PC-3 (cell line): ENCODE data around the gene AMPD1.

Experiments used
- EZH2phosphoT487 ChIP-seq: fragments of 300-600 bp; sonication (generic); IDR thresholded peaks from 2 replicates; pipeline ENCODE4 v1.6.1; 2018; ENCODE audit warnings: mild to moderate bottlenecking, antibody characterized with exemption, low read length, borderline replicate concordance
- TF ChIP-seq, protein P1 (sequence below): fragments of 300-600 bp; sonication (generic); conservative IDR thresholded peaks from 2 replicates; pipeline ENCODE4 v1.5.1; 2017; ENCODE audit warnings: antibody characterized with exemption, low read depth, mild to moderate bottlenecking, low read length

DNA sequence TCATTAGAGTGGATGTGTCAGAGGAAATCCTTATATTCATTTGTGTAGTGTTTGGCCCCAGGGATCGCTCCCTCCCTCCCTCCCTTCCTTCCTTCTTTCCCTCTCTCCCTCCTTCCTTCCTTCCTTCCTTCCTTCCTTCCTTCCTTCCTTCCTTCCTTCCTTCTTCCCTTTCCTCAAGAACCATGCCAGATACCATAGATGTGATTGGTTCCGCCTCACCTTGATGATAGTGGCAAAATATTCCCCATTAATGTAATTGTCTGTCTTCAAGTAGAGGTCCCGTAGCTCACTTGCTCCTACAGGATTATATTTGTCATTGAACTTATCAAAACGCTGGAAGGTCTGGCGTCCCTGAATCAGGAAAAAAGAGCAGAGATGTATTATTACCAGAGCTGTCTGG lies 17.7 kb downstream of the AMPD1 start:
- TF ChIP-seq, protein P1, sequence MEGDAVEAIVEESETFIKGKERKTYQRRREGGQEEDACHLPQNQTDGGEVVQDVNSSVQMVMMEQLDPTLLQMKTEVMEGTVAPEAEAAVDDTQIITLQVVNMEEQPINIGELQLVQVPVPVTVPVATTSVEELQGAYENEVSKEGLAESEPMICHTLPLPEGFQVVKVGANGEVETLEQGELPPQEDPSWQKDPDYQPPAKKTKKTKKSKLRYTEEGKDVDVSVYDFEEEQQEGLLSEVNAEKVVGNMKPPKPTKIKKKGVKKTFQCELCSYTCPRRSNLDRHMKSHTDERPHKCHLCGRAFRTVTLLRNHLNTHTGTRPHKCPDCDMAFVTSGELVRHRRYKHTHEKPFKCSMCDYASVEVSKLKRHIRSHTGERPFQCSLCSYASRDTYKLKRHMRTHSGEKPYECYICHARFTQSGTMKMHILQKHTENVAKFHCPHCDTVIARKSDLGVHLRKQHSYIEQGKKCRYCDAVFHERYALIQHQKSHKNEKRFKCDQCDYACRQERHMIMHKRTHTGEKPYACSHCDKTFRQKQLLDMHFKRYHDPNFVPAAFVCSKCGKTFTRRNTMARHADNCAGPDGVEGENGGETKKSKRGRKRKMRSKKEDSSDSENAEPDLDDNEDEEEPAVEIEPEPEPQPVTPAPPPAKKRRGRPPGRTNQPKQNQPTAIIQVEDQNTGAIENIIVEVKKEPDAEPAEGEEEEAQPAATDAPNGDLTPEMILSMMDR, result no peak
- TF ChIP-seq EZH2phosphoT487, result no peak
